GM21423 (cell line): ENCODE measurements around the gene PTGDS.

Experiments
- ATAC-seq: cut with Tn5 transposase; IDR thresholded peaks from one replicate; pipeline ENCODE4 v1.9.1; 2021; ENCODE audit warnings: mild to moderate bottlenecking, moderate library complexity; ENCODE audit not compliant: unreplicated experiment

The PTGDS gene

DNA sequence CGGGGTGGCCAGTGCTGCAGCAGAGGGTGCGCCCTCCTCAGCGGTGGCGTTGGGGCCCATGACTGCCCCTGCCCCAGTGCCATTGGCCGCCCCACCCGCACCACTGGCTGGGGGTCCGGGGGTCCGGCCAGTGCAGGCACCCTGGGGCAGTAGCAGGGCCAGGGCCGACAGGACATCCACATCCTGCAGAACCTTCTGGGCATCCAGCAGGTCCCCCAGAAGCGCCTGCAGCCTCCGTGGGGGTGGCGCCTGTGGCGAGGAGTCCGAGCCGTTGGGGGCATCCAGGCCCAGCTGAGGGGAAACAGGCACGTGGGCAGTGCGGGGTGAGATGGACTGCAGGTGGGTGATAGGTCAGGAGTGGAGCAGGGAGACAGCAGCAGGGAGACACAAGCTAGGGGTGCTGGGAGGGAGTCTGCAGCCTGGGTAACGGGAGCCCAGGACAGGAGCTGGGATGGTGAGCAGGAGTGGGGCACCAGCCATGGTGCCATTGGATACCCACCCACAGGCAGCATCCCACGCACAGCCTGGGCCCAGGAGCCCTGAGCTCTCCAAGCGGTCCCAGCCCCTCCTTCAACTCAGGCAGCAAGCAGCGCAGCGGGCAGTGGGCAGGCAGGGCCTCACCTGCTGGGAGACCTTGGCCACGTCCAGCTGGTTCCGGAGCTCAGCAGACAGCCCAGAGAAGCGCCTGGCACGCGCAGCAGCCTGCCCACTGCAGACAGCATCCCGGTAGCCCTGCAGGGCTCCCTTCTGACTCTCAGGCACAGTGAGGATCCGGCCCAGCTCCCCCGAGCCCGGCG lies 43.7 kb downstream of the PTGDS start:
- no peak for ATAC-seq

- ATAC-seq, result no peak
Measured at GRCh38 chr9:137021568-137021978, 44.3 kb downstream of the PTGDS start.

DNA sequence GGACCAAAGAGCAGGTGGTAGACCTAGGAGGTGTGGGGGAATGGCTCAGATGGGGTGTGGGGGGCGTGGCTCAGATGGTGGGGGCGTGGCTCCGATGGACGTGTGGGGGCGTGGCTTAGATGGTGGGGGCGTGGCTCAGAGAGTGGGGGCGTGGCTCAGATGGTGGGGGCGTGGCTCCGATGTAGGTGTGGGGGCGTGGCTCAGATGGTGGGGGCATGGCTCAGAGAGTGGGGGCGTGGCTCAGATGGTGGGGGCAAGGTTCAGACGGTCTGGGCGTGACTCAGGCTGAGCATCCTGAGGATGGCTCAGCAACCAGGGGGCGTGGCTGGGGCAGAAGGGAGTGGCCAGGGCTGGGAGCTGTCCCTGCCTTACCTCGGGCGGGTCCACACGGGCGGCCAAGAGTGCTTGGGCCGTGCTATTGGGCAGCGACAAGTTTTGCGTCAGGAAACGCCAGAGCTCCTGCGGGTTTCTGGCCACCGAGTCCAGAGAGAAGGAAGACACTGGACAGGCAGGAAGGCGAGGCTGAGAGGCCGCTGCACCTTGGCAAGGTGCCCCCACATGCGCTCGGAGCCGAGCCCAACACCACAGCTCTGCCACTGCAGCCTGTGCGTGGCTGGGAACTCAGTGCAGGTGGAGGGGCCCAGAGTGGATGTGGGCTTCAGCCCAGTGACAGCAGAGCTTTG lies 44.8 kb downstream of the PTGDS start:
- ATAC-seq, result no peak

DNA sequence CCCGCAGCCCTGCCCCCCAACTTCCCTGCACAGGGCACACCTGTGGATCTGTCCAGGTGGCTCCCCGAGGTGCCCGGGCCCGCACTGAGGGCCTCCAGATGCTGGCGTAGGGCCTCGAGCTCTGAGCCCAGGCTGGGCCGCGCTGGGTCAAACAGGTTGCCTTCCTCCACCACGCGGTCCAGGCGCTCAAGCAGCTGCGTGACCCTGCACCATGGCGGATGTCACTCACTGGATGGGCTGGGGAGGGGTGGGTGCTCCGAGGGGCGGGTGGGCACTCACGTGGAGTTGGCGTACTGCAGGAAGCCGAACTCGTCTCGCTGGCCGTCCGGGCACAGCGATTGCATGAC lies 45.3 kb downstream of the PTGDS start:
- no peak for ATAC-seq

- ATAC-seq, result no peak
Measured at GRCh38 chr9:137023157-137023556, 45.9 kb downstream of the PTGDS start.

GRCh38 chr9:137023583-137023991 lies 46.3 kb downstream of the PTGDS start:
- no peak for ATAC-seq

DNA sequence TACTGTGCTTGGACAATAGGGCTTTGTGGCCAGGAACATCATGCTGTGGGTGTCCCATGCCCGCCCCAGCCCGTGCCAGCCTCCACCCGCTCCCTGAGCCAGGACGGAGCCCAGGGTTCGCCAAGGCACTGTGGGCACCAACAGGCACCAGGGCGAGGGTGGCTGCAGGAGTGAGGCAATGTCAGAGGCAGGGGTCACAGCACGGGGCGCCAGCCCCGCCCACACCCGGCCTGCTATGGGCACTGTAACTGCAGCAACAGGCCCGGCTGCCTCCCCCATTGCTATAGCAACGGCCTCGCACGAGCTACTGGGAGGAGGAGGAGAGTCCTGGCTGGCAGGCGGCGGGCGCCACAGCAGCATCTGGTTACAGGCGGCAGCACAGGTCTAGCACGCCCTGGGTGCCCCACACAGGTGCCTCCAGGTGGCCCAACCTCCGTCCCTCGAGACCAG lies 48.2 kb downstream of the PTGDS start:
- no peak for ATAC-seq

DNA sequence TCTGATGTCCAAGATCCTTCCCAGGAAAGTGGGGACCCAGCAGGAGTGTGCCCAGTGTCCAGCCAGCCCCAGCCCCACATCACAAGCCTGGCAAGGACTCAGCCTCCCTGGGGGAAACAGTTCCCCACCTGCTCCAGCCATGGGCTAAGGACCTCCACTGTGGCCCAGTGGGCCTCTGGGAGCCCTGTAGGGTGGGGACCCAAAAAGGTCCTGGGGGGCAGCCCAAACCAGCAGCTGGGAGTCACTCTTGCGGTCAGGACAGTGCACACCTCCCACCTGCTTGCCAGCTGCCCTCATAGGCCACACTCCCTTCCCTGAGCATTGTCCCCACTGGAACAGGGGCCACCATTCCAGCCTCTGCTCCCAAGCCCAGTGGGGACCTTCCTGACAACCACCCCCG lies 49.1 kb downstream of the PTGDS start:
- no peak for ATAC-seq

GRCh38 chr9:137026828-137027227 lies 49.5 kb downstream of the PTGDS start:
- ATAC-seq, result no peak

GRCh38 chr9:137027369-137028262 lies 50.3 kb downstream of the PTGDS start, which contains the start of gene ABCA2:
TSS of gene ABCA2 (minus strand) at chr9:137028237. CDS start at chr9:137028140, 97 bp downstream.
- ATAC-seq, result no peak

DNA sequence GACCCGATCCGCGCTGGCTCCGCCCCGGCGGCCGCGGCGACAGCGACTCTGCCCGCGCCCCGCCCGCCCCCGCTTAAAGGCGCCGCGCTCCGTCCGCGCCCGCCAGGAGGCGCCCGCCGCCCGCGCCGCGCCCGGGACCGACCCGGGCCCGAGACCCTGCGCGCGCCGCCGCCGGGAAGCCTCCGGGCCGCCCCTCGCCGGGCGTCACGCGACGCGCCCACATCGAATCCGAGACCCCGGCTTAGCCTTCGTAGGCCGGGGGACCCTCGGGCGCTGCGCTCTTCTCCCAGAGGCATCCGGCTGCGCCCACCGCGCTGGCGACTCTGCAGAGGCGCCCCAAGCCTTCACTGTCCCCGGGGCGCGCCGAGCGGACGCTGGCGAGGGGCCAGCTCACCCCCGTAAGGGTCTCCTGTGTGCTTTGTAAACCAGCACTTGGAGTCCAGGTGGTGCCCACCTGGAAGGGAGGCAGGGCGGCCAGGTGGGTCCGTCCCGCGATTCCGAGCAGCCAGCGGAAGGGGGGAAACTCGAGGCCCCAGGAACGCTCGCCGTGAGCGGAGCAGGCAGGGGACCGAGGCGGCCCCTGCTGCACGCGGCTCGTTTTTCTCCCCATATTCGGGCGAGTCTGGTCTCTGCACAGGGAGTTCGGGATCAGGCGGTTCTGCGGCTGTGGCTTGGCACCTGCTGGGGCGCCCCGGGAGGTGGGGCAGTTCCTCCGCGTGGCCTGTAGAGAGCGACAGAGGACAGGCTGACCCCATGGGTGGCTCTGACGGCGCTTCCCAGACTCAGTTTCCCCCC lies 51.2 kb downstream of the PTGDS start:
- no peak for ATAC-seq

DNA sequence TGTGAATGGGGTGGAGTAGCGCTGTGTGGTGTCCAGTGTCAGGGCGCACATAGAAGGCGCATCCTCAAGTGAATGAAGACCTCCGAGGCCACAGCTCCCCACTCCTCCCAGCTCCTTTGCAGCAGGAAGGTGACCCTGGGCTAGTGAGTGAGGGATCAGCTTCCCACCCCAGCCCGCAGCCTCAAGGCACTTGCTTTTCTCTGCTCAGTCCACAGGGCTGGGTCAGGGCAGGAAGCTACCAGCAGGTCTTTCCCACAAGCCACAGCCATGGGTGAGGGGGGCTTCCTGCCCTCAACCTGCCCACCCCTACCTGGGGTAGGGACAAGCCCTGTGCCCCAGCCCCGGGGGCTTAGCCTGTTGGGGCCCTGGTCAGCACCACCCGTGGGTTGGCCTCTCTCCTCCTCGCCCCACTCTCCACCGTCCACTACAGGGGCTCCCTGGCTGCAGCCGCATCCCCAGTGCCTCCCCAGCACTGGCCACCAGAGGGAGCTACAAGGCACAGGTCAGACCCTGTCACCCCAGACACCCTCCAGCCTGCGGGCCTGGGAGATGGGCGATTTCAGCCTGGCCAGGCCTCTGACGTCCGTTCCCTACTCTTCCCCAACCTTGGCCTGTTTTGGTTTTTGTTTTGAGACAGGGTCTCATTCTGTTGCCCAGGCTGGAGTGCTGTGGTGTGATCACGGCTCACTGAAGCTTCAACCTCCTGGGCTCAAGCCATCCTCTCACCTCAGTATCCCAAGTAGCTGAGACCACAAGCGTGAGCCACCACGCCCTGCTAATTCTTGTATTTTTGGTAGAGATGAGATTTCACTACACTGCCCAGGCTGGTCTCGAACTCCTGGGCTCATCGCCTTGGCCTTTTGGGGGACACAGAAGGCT lies 52.0 kb downstream of the PTGDS start:
- ATAC-seq, result no peak

DNA sequence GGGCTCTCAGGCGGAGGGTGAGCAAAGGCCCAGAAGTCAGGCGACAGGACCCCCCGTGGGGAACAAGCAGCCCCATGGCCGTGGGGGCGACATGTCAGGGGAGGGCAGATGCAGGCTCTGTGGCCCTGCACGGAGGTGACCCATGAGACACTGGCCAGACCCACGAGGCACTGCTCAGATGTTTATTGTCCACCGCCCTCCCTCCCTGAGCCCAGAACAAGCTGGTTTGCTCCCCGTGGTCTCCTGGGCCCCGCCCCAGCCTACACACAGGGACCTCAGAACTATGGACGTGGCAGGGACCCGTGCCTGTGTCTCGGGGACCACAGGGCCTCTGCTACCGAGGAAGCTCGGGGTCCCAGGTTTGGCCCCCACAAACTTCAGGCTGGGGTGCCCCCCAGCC lies 52.7 kb downstream of the PTGDS start:
- no peak for ATAC-seq

GRCh38 chr9:137030538-137031527 lies 53.5 kb downstream of the PTGDS start:
- ATAC-seq, result no peak
